Muscle layer of duodenum (tissue), 2 donors: ENCODE measurements around the gene SPATA25.
"Not testable (repeated sequence)": the region's sequence is repeated elsewhere in the genome, so short reads cannot be mapped to it uniquely, and the experiment has no call there.

Experiments
- H3K27ac ChIP-seq: one replicate; pipeline ENCODE4 v1.7.0; 2013; ENCODE audit warnings: mild to moderate bottlenecking, low read length
- H3K27me3 ChIP-seq: one replicate; pipeline ENCODE4 v1.7.0; 2013; ENCODE audit warnings: low read depth, mild to moderate bottlenecking, control low read depth, low read length
- H3K36me3 ChIP-seq, 2 donors: one replicate each; pipeline ENCODE4 v1.7.0; 2013; ENCODE audit warnings: low read length in 2 of 2, control low read depth in 1 of 2, mild to moderate bottlenecking in 1 of 2; ENCODE audit not compliant: insufficient read depth in 2 of 2, control insufficient read depth in 1 of 2
- H3K4me1 ChIP-seq, 2 donors: one replicate each; pipeline ENCODE4 v1.7.0; 2013; ENCODE audit warnings: low read length in 2 of 2, mild to moderate bottlenecking in 2 of 2, control low read depth in 1 of 2, moderate library complexity in 1 of 2; ENCODE audit not compliant: insufficient read depth in 2 of 2, control insufficient read depth in 1 of 2
- H3K4me3 ChIP-seq, 2 donors: one replicate each; pipeline ENCODE4 v1.7.0; 2013; ENCODE audit warnings: low read length in 2 of 2, low read depth in 1 of 2, mild to moderate bottlenecking in 1 of 2
- H3K9me3 ChIP-seq, 2 donors: one replicate each; pipeline ENCODE4 v1.7.0; 2013; ENCODE audit warnings: low read length in 2 of 2, control low read depth in 1 of 2, mild to moderate bottlenecking in 1 of 2; ENCODE audit not compliant: control insufficient read depth in 1 of 2
- donor health status: healthy.

Gene SPATA25

DNA sequence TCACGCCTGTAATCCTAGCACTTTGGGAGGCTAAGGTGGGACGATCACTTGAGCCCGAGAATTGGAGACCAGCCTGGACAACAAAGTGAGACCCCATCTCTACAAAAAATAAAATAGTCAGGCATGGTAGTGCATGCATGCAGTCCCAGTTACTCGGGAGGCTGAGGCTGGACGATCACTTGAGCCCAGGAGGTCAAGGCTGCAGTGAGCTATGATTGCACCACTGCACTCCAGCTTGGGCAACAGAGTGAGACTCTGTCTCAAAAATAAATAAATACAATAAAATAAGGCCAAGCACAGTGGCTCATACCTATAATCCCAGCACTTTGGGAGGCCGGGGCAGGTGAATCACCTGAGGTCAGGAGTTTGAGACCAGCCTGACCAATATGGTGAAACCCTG is 13.9 kb upstream of the SPATA25 start:
- peaks cover 28 to 55% of the 10 kb centered on the region in 2 donors for H3K36me3 ChIP-seq
- H3K27ac ChIP-seq, H3K4me3 ChIP-seq, H3K9me3 ChIP-seq, H3K4me1 ChIP-seq, H3K27me3 ChIP-seq: not testable (repeated sequence)

GRCh38 chr20:45899046-45899835 is 11.8 kb upstream of the SPATA25 start:
- H3K36me3 ChIP-seq: peaks cover 24 to 55% of the 10 kb centered on the region in 2 donors
- H3K27me3 ChIP-seq: no peaks in the 10 kb centered on the region
- H3K4me3 ChIP-seq: no peak overlapping the region
- H3K27ac ChIP-seq: no peak overlapping the region
- no peaks in the 10 kb centered on the region for H3K9me3 ChIP-seq
- H3K4me1 ChIP-seq: no peaks in the 10 kb centered on the region

DNA sequence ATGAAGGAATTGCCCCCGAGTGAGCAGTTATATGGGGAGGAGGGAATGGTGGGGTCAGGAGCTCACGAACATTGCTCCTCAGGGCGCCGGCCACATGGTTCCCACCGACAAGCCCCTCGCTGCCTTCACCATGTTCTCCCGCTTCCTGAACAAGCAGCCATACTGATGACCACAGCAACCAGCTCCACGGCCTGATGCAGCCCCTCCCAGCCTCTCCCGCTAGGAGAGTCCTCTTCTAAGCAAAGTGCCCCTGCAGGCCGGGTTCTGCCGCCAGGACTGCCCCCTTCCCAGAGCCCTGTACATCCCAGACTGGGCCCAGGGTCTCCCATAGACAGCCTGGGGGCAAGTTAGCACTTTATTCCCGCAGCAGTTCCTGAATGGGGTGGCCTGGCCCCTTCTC is 10.9 kb upstream of the SPATA25 start:
- Histone ChIP-seq H3K27ac (no peak overlapping the region), H3K4me1 (no peaks in the 10 kb centered on the region), H3K4me3 (no peak overlapping the region), H3K36me3 (peaks cover 30 to 61% of the 10 kb centered on the region in 2 donors), H3K9me3 (no peaks in the 10 kb centered on the region), H3K27me3 (no peaks in the 10 kb centered on the region)

DNA sequence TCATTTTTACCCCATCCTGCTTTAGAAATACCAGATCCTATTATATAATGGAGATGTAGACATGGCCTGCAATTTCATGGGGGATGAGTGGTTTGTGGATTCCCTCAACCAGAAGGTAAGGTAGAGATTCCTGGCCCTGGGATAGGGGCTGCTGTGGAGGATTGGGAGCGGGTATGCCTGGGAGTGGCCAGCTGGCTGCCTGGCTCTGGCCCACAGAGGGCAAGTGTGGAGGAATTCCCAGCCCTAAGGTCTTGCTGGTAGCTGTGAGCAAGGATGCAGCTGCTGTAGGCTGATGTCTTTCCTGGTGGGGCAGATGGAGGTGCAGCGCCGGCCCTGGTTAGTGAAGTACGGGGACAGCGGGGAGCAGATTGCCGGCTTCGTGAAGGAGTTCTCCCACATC is 10.3 kb upstream of the SPATA25 start:
- peaks cover 5% of the 10 kb centered on the region in 2 donors for H3K4me1 ChIP-seq
- H3K4me3 ChIP-seq: no peak overlapping the region
- H3K36me3 ChIP-seq: peaks cover 30 to 67% of the 10 kb centered on the region in 2 donors
- no peaks in the 10 kb centered on the region for H3K9me3 ChIP-seq
- H3K27ac ChIP-seq: no peak overlapping the region
- no peaks in the 10 kb centered on the region for H3K27me3 ChIP-seq

DNA sequence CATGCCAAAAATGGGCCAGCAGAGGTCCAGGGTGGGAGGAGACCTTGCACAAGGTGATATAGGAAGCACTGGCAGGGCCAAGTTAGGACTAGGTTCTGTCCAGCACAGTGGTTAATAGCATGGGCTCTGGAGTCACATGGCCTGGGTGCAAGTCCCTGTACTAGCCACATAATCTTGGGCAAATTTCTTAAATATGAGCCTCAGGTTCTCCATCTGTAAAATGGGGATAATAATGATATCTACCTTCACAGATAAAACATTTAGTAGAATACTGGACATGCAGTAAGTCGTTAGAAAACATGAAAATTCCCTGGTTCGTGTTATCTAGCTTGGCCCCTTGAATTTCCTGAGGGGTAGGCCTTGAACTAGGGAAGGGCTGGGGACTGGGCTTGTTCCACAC is 9.9 kb upstream of the SPATA25 start:
- H3K4me1 ChIP-seq: peaks cover 8 to 9% of the 10 kb centered on the region in 2 donors
- no peak overlapping the region for H3K4me3 ChIP-seq
- no peak overlapping the region for H3K27ac ChIP-seq
- no peaks in the 10 kb centered on the region for H3K9me3 ChIP-seq
- peaks cover 30 to 65% of the 10 kb centered on the region in 2 donors for H3K36me3 ChIP-seq
- H3K27me3 ChIP-seq: no peaks in the 10 kb centered on the region

DNA sequence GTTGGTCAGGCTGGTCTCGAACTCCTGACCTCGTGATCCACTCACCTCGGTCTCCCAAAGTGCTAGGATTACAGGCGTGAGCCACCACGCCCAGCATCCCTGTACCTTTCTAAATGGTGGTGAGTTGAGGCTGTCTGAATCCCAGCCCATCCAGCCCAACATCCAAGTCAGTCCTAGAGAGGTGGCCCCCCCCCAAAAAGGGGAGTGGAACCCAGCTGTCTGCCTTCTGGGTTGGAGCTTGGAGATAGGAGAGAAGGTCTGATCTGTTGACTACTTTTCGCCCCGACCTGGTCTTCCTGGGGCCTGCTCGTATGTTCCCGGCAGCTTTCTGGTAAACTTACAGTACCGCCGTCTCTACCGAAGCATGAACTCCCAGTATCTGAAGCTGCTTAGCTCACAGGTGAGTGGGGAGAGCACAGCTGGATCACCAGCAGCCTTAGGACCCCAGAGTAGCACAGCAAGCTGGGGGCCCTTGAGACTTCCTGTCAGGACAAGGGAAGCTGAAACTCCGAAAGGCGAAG is 9.3 kb upstream of the SPATA25 start:
- Histone ChIP-seq H3K36me3 (peaks cover 30 to 60% of the 10 kb centered on the region in 2 donors), H3K4me1 (peaks cover 12 to 14% of the 10 kb centered on the region in 2 donors), H3K27ac (no peak overlapping the region), H3K4me3 (no peak overlapping the region), H3K27me3 (no peaks in the 10 kb centered on the region), H3K9me3 (no peaks in the 10 kb centered on the region)

GRCh38 chr20:45894797-45895196 is 7.4 kb upstream of the SPATA25 start:
- no peaks in the 10 kb centered on the region for H3K27me3 ChIP-seq
- peaks cover 12 to 20% of the 10 kb centered on the region in 2 donors for H3K4me1 ChIP-seq
- peaks cover 30 to 56% of the 10 kb centered on the region in 2 donors for H3K36me3 ChIP-seq
- H3K4me3 ChIP-seq: no peak overlapping the region
- no peaks in the 10 kb centered on the region for H3K9me3 ChIP-seq
- no peak overlapping the region for H3K27ac ChIP-seq

- Histone ChIP-seq H3K9me3 (no peaks in the 10 kb centered on the region), H3K4me1 (peaks cover 12 to 30% of the 10 kb centered on the region in 2 donors), H3K27me3 (no peaks in the 10 kb centered on the region), H3K4me3 (no peak overlapping the region), H3K27ac (no peak overlapping the region), H3K36me3 (peaks cover 28 to 49% of the 10 kb centered on the region in 2 donors)
Observed at GRCh38 chr20:45893831-45894230, 6.4 kb upstream of the SPATA25 start.

DNA sequence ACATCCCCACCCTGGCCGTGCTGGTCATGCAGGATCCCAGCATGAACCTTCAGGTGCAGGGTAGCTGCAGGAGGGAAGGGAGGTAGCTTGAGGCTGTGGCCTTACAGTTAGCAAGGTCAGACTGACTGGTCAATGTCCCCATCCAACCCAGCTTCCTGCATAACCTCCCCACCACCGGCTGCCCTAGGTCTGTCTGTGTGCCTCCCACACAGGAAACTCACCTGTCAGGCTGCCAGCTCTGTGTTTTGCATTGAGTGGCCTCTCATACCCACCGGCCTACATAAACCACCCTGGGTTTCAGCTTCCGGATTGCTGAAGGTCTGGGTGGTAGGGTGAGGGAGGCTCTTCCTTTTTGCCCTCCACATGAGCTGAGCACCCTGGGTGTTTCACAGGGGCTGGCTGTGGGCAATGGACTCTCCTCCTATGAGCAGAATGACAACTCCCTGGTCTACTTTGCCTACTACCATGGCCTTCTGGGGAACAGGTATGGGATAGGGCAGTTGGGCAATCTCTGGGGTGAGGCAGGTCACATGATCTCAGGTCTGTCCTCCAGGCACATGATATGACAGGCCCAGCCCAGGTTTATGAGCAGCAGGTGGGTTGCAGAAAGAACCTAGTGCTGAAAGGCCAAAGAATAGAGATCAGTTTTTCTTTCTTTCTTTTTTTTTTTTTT is 5.5 kb upstream of the SPATA25 start:
- no peaks in the 10 kb centered on the region for H3K27me3 ChIP-seq
- no peak overlapping the region for H3K4me3 ChIP-seq
- H3K4me1 ChIP-seq: peaks cover 12 to 30% of the 10 kb centered on the region in 2 donors
- H3K27ac ChIP-seq: no peak overlapping the region
- H3K36me3 ChIP-seq: peaks cover 22 to 40% of the 10 kb centered on the region in 2 donors
- no peaks in the 10 kb centered on the region for H3K9me3 ChIP-seq

DNA sequence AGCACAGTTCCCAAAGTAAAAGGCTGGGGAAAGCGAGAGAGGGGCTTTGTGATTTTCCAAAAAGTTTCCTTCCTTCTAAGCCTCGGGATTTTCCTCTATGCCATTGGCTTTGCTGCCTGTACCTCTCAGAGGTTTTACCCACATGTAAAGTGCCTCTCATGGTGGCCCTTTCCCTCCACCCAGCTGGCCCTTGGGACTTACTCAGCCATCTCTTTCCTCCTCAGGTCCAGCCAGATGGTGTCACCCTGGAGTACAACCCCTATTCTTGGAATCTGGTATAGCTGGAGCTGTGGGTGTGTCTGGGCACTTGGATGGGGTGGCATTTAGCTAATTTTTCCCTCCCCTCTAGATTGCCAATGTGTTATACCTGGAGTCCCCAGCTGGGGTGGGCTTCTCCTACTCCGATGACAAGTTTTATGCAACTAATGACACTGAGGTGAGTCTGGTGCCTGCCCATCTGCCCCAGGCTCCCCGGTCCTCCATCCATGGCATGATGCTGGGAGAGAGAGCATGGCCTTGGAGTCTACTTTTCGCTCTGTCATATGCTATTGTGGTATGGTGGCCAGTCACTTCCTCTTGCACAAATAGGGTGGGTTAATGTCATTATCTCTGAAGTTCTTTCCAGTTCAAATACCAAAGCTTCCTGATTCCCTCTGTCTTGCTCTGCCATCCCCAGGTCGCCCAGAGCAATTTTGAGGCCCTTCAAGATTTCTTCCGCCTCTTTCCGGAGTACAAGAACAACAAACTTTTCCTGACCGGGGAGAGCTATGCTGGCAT is 4.8 kb upstream of the SPATA25 start:
- Histone ChIP-seq H3K4me3 (peak overlapping the region; percentile 69 to 95), H3K27me3 (no peaks in the 10 kb centered on the region), H3K36me3 (peaks cover 23 to 38% of the 10 kb centered on the region in 2 donors), H3K9me3 (no peaks in the 10 kb centered on the region), H3K27ac (no peak overlapping the region), H3K4me1 (peaks cover 12 to 30% of the 10 kb centered on the region in 2 donors)
